Upper lobe of left lung (tissue), 6 donors: ENCODE measurements around the gene TXN2. TPM values are rescaled to one million over a fixed set of nuclear protein-coding genes. Genes with fewer than 3 reads are reported as not detected.

Source experiments
- ATAC-seq, 2 donors: fragments of 200-7000 bp; cut with Tn5 transposase; one replicate each; pipeline ENCODE4 v1.9.1; 2022; ENCODE audit warnings: mild to moderate bottlenecking in 2 of 2, moderate library complexity in 2 of 2; ENCODE audit not compliant: low FRiP score in 2 of 2
- DNase-seq, 2 donors: peaks; one replicate each; pipeline ENCODE4 v3.0.0-alpha.2; 2019 to 2020
- H3K27ac ChIP-seq, 4 donors: fragments of 200-600 bp; sonication (generic); one replicate each; pipeline ENCODE4 v1.5.1; 2016 to 2019
- H3K27me3 ChIP-seq, 4 donors: fragments of 200-600 bp; sonication (generic); one replicate each; pipeline ENCODE4 v1.5.1; 2017 to 2019
- H3K36me3 ChIP-seq, 4 donors: fragments of 200-600 bp; sonication (generic); one replicate each; pipeline ENCODE4 v1.5.1; 2016 to 2019
- H3K4me1 ChIP-seq, 4 donors: fragments of 200-600 bp; sonication (generic); one replicate each; pipeline ENCODE4 v1.5.1; 2018 to 2019
- H3K4me3 ChIP-seq, 4 donors: fragments of 200-600 bp; sonication (generic); one replicate each; pipeline ENCODE4 v1.5.1; 2017 to 2019; ENCODE audit warnings: mild to moderate bottlenecking in 2 of 4, moderate library complexity in 1 of 4
- H3K9me3 ChIP-seq, 4 donors: fragments of 200-600 bp; sonication (generic); one replicate each; pipeline ENCODE4 v1.5.1; 2018 to 2019
- EP300 ChIP-seq, 4 donors: sonication (generic); formaldehyde crosslinking; IDR thresholded peaks; one replicate each; pipeline ENCODE4 v1.5.1; 2017; ENCODE audit warnings: antibody characterized with exemption in 4 of 4, control low read depth in 2 of 4
- POLR2A ChIP-seq, 4 donors: fragments of 450-650 bp; IDR thresholded peaks; one replicate each; pipeline ENCODE4 v1.5.1; 2016 to 2017; ENCODE audit warnings: antibody characterized with exemption in 4 of 4, mild to moderate bottlenecking in 2 of 4
- POLR2AphosphoS5 ChIP-seq, 2 donors: sonication (generic); formaldehyde crosslinking; IDR thresholded peaks; one replicate each; pipeline ENCODE4 v1.5.1; 2017; ENCODE audit warnings: antibody characterized with exemption in 2 of 2
- WGBS, 2 donors: methylation state at CpG; one replicate each; pipeline ENCODE4 v1.1.5; 2017 to 2018; 5-methylcytosine and 5-hydroxymethylcytosine counted together
- total RNA-seq, 6 donors: library from RNA; depleted of rRNA in 4 of 6; stranded (reverse); fragments of >200 nt in 4 of 6; gene quantifications; one replicate each; pipeline versions ENCODE4 v1.1.0 to v1.2.1, GENCODE V29; 2016 to 2021
- TF ChIP-seq, protein P1 (sequence below), 6 experiments: fragments of 450-650 bp in 4 of 6; fragments of 200-600 bp in 2 of 6; sonication (generic) in 2 of 6; IDR thresholded peaks; one replicate each; pipeline ENCODE4 v1.5.1; 2016 to 2019; ENCODE audit warnings: antibody characterized with exemption in 6 of 6
- donor health status: DM: no; HTN: no; CAD: no; lungs with moderate emphysema.
- donor health status: DM: no; HTN: yes; CAD: no; lungs with severe emphysema.

The TXN2 gene
- total RNA-seq, 6 donors from 2014 or later = 30.4 to 69.5 (median 53.6) TPM

DNA sequence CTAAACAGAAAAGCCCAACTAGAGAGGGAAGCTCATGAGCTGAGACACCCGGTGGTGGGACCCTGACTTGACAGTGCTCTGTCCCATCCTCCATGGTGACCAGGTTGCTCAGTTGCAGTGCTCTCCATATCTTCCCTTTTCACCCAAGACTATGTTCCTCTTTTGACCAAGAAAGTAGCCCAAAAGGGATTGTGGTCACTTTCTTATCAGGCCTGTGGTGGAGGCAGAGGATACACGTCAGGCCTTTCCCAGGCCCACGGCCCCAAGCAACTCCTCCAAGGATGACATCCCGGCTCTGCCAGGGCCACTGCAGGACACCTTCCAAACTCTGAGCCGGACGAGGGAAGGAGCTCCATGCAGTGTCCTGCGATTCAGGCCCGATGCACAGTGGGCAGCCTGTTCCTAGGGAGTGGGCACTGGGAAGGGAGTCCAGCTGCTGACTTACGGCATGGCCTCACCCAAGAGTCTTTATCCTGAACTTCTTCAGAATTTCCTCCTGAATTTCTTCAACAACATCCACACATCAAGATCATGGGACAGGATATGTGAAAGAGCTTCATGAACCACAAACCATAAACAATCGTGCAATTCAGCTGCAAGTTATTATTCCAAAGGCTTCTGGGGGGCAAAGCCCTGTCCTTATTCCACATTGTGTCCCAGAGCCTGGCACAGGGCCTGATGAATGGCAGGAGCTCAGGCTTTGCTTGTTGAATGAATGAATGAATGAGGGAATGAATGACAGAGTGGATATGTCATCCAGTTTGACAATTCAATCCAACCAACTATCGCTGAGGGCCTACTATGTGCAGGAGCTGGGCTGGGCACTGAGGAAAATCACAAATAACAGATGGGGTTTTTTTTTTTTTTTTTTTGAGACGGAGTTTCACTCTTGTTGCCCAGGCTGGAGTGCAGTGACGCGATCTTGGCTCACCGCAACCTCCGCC lies 57.7 kb downstream of the TXN2 start:
- 83 to 90% methylated on average over 15 to 16 of the region's 16 CpGs for WGBS, 2 donors
- no peaks in the 10 kb centered on the region for H3K9me3 ChIP-seq
- H3K4me1 ChIP-seq = peaks cover 18 to 46% (median 21%) of the 10 kb centered on the region in 4 donors
- no peaks in the 10 kb centered on the region for H3K36me3 ChIP-seq
- H3K4me3 ChIP-seq = no peak overlapping the region
- peak; percentile 30 to 44 for ATAC-seq
- no peaks in the 10 kb centered on the region for H3K27me3 ChIP-seq
- H3K27ac ChIP-seq = peak overlapping the region in 3 of 4 donors; percentile 45 to 69 (median 48)
- DNase-seq = no peak
- no peak for TF ChIP-seq EP300 (IDR thresholded peaks at IDR 0.05)
- TF ChIP-seq POLR2A (IDR thresholded peaks at IDR 0.05) = no peak
- TF ChIP-seq POLR2AphosphoS5 (IDR thresholded peaks at IDR 0.05) = no peak
- TF ChIP-seq, protein P1, sequence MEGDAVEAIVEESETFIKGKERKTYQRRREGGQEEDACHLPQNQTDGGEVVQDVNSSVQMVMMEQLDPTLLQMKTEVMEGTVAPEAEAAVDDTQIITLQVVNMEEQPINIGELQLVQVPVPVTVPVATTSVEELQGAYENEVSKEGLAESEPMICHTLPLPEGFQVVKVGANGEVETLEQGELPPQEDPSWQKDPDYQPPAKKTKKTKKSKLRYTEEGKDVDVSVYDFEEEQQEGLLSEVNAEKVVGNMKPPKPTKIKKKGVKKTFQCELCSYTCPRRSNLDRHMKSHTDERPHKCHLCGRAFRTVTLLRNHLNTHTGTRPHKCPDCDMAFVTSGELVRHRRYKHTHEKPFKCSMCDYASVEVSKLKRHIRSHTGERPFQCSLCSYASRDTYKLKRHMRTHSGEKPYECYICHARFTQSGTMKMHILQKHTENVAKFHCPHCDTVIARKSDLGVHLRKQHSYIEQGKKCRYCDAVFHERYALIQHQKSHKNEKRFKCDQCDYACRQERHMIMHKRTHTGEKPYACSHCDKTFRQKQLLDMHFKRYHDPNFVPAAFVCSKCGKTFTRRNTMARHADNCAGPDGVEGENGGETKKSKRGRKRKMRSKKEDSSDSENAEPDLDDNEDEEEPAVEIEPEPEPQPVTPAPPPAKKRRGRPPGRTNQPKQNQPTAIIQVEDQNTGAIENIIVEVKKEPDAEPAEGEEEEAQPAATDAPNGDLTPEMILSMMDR (IDR thresholded peaks at IDR 0.05) = no peak

DNA sequence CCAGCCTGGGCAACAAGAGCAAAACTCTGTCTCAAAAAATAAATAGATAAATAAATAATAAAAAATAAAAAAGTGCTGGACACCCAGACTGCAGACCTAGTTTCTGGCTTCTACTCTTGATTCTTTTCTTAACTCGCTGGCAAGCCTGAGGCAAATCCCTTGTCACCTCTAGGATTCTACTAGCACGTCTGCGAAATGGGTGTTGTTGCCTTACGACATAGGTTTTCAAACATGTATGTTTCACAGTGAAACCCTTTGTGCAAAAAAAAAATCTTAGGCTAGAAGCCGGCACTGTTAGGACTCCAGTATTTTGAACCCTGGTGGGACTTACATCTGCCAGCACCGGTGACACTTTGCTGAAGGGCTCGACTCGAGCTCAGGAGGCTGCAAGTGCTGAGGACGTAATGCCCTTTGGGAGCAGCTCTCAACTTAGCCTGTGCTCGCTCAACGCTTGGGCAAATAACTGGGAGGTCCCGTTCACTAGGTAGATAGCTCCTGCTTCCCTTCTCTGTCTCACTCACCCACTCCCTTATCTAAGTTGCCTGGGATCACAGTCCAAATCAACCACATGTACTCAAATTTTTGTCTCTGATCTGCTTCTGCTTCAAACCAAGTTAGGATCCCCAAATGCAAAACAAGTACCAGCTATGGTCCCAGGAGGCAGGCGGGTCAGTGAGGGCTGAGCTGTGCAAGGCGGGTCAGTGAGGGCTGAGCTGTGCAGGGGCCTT lies 59.0 kb downstream of the TXN2 start:
- Histone ChIP-seq H3K4me1 (peaks cover 21 to 52% (median 23%) of the 10 kb centered on the region in 4 donors), H3K9me3 (no peaks in the 10 kb centered on the region), H3K27ac (no peak overlapping the region), H3K4me3 (no peak overlapping the region), H3K27me3 (no peaks in the 10 kb centered on the region), H3K36me3 (no peaks in the 10 kb centered on the region)
- TF ChIP-seq, protein P1 (IDR thresholded peaks at IDR 0.05) = no peak
- TF ChIP-seq POLR2A (IDR thresholded peaks at IDR 0.05) (no peak), POLR2AphosphoS5 (IDR thresholded peaks at IDR 0.05) (no peak), EP300 (IDR thresholded peaks at IDR 0.05) (no peak)
- DNase-seq (no peak), ATAC-seq (no peak)
- WGBS, 2 donors = 70 to 80% methylated on average over 14 of the region's 14 CpGs

DNA sequence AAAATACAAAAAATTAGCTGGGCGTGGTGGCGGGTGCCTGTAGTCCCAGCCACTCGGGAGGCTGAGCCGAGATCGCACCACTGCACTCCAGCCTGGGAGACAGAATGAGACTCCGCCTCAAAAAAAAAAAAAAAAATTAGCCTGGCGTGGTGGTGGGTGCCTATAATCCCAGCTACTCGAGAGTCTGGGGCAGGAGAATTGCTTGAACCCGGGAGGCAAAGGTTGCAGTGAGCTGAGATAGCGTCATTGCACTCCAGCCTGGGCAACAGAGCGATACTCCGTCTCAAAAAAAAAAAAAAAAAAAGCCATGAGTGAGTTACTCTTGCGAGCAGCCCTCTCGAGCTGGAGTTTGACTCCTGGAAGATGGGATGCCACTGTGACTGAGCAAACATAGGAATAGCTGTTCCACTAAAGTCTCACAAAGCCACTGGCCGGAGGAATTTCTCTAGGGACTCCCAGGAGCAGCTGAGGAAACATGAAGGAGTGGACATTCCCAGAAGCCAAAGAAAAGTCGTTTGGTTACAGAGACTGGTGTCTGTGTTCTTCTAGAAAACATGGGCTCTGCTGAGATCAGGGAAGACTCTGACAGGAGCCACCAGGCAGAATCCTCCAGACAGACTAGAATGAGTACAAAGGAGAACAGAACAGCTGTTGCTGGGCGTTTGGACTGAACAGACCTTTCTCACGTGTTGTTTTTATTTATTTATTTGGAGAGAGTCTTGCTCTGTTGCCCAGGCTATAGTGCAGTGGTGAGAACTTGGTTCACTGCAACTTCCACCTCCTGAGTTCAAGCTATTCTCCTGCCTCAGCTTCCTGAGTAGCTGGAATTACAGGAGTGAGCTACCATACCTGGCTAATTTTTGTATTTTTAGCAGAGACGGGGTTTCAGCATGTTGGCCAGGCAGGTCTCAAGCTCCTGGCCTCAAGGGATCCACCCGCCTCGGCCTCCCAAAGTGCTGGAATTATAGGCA lies 61.2 kb downstream of the TXN2 start:
- Histone ChIP-seq H3K4me1 (peaks cover 14 to 52% (median 16%) of the 10 kb centered on the region in 4 donors), H3K27me3 (no peaks in the 10 kb centered on the region), H3K9me3 (no peaks in the 10 kb centered on the region), H3K27ac (peak overlapping the region; percentile 63 to 88 (median 80)), H3K36me3 (no peaks in the 10 kb centered on the region), H3K4me3 (peak overlapping the region in 3 of 4 donors; percentile 6 to 27 (median 26))
- no peak for ATAC-seq
- no peak for TF ChIP-seq POLR2AphosphoS5 (IDR thresholded peaks at IDR 0.05)
- TF ChIP-seq, protein P1 (IDR thresholded peaks at IDR 0.05) = no peak
- TF ChIP-seq POLR2A (IDR thresholded peaks at IDR 0.05) = no peak
- no peak for TF ChIP-seq EP300 (IDR thresholded peaks at IDR 0.05)
- DNase-seq = no peak
- WGBS, 2 donors = 67% methylated on average over 21 of the region's 21 CpGs

DNA sequence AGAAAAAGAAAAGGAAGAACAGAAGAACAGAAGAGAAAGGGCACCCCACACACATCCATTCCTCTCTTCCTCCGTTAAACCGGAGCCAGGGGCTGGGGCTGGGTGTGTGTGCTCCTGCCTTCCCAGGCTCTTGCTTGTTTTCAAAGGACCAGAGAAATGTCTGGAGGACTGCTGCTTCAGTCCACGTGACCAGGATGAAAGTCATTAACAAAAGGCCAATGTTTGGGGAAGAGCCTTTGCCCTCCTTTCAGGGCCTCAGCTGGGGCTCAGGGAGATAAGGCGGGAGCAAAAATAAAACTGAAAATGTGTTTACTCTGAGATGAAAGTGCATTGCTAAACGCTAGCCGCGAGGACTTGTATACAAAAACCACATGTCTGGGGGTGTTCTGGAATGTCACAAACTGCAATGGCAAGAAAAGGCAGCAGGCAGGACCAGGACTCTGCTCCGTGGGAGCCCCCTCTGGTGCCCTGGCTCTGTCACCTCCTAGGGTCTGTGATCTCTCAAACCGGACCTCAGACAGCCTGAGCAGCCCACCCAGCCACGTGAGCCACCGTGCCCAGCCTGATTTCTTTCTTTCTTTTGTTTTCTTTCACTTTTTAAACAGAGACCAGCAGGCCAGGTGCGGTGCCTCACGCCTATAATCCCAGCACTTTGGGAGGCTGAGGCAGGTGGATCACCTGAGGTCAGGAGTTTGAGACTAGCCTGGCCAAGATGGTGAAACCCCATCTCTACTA lies 62.1 kb downstream of the TXN2 start:
- Histone ChIP-seq H3K9me3 (no peaks in the 10 kb centered on the region), H3K4me1 (peaks cover 14 to 52% (median 16%) of the 10 kb centered on the region in 4 donors), H3K27ac (peak overlapping the region; percentile 63 to 88 (median 80)), H3K36me3 (no peaks in the 10 kb centered on the region), H3K4me3 (peak overlapping the region in 3 of 4 donors; percentile 6 to 27 (median 26)), H3K27me3 (no peaks in the 10 kb centered on the region)
- ATAC-seq = peak; percentile 54 to 72
- TF ChIP-seq, protein P1 (IDR thresholded peaks at IDR 0.05) = no peak
- TF ChIP-seq EP300 (IDR thresholded peaks at IDR 0.05) (peak in 1 of 4 donors; percentile 32), POLR2AphosphoS5 (IDR thresholded peaks at IDR 0.05) (peak in 1 of 2 donors; percentile 70)
- peak in 1 of 2 donors; percentile 60 for DNase-seq
- 13 to 25% methylated on average over 13 of the region's 13 CpGs for WGBS, 2 donors
